PFSK-1 (cell line): Measurements from ENCODE around the gene MUCL3.

Source experiments
- POLR2AphosphoS5 ChIP-seq: IDR thresholded peaks from 2 replicates; pipeline ENCODE4 v1.6.1; 2012; ENCODE audit warnings: low read depth, mild to moderate bottlenecking, control low read depth, low read length, moderate library complexity
- REST ChIP-seq, 2 experiments: IDR thresholded peaks; 2 replicates each; pipeline versions ENCODE4 v1.6.1 to v1.8.0; 2011 to 2012; ENCODE audit warnings: low read depth in 2 of 2, low read length in 2 of 2, control low read depth in 1 of 2, inconsistent platforms in 1 of 2, mild to moderate bottlenecking in 1 of 2, moderate library complexity in 1 of 2; ENCODE audit not compliant: insufficient read depth in 1 of 2

GRCh38 chr6:30907758-30908591 is 32.8 kb upstream of the MUCL3 start, which contains the start of gene GTF2H4:
- TF ChIP-seq REST (IDR thresholded peaks at IDR 0.05; ENCODE audit: insufficient read depth in 1 of 2, low read depth in 2 of 2, low read length in 2 of 2) (0 out of 4 replicates have a peak, but pooled peaks have one; percentile 23 to 46), POLR2AphosphoS5 (no peak)
